ENCODE measurements around the gene CACNG4.

Gene CACNG4

DNA sequence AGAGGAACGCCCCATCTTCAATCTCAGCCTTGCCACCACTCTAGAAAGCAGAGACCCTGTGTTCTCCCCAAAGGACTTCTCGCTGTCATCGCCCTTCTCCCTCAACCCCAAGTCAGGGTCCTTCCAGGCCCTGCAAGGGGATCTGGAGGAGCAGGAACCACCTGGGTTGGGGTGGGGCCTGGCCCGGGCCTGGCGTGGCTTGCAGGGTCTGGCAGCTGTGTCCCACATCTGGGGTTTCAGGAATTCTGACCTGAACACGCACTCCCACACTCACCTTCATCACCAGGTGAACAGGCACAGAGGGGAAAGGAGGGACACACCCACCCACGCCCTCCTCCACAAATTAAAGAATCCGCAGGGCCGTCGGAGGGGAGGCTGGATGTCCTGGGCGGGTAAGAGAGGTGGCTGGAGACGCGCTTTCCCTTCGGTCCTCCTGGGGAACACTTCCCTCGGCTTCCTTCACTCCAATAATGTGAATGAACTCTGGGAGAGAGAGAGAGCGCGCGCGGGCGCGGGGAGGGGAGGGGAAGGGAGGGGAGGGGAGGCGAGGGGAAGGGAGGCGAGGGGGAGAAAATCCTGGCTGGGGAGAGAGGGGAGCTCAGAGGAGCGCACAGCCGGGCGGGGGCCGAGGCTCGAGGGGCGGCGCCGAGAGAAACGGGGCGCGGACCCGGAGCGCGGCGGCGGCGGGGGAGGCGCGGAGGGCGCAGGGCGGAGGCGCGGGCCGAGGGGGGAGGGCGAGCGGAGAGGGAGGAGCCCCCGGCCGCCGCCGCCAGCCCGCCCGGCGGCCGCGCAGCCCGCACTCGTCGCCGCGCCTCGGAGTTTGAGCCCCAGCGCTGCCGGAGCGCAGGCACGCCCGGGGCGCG lies at the start of gene CACNG4:
CACNG4 (plus strand) TSS at position 799 of the 863 bp plus-strand sequence. CDS start 205 bp downstream, outside the sequence.
- peak; percentile 20 for DNase-seq

DNA sequence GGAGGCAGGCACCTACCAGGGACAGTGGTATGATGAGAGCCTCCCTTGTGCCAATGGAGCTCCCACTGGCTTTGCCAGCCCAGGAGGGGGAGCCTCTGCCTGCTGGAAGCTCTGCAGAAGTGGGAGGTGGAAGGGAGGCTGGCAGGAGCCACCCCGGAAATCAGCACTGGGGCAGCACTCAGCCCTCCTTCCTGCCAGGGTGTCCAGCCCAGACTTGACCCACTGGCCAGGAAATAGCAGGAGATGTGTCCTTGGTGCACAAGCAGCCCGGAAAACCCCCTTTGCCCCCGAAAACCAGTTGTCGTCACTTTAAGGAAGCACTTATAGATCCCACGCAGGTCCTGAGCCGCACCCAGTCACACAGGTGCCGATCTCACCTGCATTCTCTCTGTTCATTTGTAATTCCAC lies 49.3 kb upstream of the CACNG4 start:
- DNase-seq, result no peak

DNA sequence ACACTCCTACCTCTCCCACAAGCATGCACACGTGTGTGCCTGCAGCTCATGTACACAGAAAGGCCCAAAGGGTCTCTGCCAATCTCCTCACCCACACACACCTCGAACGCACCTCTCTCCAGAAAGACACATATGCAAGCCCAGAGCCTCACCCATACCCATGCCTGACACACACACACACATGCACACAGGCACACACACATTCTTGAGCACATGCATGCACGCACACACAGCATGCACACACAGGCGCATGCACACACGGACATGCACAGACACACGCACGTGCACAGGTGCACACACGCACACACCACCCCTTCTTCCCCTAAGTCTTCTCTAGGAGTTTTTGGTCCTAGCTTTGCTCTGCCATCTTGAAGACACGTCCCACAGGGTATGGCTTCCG lies 48.7 kb upstream of the CACNG4 start:
- no peak for DNase-seq

DNA sequence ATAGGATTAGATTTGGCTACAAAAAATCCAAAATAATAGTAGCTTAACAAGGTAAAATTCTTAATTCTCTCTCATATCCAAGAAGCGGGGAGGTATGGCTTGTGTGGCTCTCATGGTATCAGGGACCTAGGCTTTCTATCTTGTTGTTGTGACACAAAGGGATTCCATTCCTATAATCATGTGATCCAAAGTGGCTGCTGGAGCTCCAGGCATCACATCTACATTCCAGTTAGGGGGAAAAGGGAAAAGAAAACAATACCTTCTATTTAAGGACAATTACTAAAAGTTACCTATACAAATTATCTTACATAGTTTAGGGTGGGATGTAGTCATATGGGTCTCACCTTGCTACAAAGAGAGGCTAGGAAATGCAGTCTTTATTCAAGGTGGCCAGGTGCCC lies 47.6 kb upstream of the CACNG4 start:
- DNase-seq, result no peak

DNA sequence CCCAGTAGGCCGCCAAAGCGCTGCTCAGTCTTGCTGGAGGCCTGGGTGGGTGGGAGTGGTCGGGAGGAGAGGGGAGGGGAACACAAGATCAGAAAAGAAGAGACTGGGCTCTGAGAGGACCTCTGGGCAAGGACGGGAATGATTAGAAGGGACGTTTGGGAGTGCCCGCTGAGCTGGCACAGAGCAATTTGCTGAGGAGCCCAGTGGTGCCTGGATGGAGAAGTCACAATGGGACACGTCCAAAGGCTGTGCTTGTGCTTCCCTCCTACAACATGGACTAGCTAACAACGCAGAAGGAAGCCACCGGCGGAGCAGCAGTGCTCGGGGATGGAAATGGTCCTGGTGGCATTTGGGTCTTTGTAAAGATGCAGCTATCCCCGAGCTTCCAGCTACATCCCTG lies 45.6 kb upstream of the CACNG4 start:
- no peak for DNase-seq

DNA sequence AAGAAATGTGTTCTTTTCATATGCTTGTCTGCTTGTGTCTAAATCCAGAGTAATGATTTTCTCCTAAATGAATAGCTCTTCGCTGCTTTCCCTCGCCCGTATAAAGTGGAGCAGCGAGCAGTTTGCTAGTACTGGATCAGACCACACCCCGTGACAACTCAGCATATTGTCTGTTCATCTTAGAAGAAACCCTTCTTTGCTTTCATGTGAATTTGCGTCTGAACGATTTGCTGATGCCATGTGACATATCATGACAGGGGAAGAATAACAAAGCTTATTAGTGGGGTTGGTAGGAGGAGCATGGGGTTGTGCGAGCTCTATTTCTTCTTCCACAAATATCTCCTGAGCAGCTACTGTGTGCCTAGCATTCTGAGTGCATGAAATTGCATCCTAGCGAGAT lies 44.1 kb upstream of the CACNG4 start:
- DNase-seq, result no peak

DNA sequence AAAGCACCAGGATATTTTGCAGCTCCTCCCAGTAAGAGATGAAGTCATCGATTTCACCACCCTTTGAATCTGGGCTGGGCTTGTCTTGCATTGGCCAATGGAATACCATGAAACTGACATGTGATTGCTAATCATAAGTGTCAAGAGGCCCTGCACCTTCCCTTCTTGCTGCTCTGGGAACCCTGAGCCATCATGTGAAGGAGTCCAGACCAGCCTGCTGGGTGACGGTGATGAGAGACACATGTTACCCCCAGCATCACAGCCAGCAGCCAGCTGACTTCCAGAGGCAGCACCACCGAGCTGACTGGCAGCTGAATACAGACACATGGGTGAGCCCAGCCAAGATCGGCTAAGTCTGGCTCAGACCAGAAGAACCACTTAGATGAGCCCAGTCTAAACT lies 43.6 kb upstream of the CACNG4 start:
- no peak for DNase-seq

DNA sequence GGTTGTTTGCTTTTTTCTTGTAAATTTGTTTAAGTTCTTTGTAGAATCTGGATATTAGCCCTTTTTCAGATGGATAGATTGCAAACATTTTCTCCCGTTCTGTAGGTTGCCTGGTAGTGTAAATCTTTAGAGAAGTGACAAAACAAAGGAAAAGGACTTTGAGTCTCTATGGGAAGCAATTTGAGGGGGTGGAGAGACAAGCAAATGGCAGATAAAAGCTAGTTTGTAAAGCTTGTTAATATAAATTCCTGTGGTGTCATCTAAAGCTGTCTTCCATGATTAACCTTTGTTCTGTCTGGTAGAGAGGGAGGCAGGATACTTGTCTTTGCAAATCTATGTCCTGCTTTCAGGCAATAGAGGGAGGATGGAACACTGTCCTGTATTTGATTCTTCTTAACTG lies 40.6 kb upstream of the CACNG4 start:
- DNase-seq, result no peak

DNA sequence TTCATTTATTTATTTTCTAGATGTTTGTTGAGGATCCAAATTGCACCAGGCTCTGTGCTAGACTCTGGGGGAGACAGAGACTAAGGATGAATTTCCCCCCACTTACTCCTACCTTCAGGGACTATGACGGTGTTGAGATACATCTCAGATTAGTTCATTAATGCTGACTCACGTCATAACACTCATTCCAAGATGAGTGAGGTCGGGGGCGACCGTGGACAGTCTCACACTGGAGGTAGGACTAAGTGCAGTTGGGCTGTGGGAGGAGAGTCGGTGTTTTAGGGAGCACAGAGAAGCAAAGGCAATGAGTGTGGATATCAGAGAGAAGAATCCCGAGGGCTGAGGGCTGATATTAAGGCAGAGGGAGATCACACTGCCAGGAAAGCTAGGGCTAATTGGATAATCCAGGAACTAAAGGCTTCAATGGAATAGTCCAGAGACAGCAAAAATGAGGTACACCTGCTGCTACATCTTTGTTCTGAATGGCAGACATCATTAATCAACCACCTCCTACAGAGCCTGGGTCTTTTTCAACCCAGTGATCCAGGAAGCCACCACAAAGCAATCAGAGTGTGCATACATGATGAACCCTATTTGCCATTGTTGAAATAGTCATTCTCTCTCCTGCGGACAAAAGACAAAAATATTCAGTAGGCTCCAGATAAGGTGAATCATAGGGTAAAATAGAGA lies 38.6 kb upstream of the CACNG4 start:
- peak; percentile 31 for DNase-seq

DNA sequence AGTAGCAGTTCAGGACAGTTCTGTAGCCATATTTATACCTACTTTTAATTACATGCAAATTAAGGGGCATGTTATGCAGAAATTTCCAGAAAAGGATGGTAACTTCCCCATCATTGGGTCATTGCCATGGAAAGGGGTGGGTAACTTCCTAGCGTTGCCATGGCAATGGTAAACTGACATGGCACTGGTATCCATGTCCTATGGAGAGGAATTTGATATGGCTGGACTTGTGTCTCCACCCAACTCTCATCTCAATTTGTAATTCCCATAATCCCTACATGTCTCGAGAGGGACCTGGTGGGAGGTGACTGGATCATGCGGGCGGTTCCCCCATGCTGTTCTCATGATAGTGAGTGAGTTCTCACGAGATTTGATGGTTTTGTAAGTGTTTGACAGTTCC lies 35.6 kb upstream of the CACNG4 start:
- DNase-seq, result no peak

DNA sequence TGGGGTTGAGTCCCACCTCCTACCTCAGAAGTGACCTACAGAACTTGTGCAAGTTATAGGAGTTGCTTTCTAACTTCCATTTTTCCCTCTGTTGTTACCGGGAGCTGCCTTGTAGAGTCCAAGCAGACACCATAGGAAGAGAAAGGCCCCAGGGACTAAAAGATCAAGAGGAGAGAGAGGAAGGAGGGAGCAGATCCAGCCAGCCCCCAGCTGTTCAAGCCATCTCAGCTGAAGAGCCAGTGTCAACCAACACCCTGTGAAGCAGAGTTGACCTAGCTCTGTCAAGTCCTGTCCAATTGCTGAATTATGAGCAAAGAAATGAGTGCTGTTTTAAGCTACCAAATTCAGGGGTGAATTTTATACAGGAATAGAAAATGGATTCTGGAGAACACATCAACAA lies 34.9 kb upstream of the CACNG4 start:
- no peak for DNase-seq

DNA sequence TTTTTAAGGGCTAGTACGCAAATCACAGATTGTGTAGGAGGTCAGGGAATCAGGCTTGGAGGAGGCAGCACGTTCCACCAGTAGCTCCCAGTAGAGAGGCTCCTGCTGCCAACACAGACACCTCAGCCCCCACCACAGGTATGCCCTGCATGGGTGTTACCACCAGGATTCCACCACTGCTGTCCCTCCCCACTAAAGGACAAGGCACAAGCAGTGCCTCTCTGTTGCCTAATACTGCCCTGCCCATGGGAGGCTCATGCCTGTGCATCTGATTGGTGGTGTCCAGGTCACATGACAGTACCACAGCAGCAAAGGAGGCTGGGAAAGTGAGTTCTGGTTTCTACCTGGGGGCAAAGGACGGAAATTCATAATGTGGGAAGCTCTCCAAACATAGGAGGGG lies 33.6 kb upstream of the CACNG4 start:
- no peak for DNase-seq

DNA sequence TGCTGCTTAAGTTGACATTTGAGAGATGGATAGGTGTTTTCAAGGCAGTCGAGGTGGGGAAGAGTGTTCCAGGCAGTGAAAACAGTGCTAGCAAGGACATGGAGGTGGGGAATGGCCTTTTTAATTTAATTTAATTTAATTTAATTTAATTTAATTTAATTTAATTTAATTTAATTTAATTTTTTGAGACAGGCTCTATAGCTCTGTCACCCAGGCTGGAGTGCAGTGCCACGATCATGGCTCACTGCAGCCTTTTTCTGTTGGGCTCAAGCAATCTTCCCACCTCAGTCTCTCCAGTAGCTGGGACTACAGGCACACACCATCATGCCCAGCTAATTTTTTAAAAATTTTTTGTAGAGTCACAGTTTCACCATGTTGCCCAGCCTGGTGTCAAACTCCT lies 32.2 kb upstream of the CACNG4 start:
- DNase-seq, result no peak

DNA sequence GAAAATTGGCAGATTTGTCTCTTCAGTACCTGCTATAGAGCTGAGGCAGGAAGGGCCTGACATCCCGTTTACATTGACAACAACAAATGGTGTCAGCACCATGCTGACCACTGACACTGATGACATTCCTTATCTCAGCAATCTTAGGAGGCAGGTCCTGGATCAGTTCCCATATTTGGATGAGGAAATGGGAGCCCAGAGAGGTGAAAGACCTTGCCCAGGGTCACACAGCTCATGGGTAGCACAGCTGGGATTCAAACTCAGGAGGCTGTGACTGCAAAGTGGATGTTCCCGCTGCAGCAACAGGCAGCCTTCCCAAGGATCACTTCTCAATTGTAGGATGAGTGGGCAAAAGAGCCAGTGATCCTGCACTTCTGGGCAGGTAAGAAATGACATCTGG lies 30.5 kb upstream of the CACNG4 start:
- no peak for DNase-seq

DNA sequence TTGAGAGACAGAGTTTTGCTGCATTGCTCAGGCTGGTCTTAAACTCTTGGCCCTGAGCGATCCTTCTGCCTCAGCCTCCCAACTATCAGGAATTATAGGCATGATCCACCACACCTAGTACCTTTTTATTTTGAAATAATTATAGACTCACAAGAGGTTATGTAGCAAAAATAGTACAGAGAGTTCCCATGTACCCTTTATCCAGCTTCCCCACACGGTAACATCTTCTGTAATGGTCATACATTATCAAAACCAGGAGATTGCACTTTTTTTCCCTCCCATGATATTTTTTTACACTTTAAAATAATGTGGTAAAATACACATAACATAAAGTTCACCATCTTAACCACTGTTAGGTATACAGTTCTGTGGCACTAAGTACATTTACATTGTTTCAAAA lies 28.8 kb upstream of the CACNG4 start:
- DNase-seq, result no peak

DNA sequence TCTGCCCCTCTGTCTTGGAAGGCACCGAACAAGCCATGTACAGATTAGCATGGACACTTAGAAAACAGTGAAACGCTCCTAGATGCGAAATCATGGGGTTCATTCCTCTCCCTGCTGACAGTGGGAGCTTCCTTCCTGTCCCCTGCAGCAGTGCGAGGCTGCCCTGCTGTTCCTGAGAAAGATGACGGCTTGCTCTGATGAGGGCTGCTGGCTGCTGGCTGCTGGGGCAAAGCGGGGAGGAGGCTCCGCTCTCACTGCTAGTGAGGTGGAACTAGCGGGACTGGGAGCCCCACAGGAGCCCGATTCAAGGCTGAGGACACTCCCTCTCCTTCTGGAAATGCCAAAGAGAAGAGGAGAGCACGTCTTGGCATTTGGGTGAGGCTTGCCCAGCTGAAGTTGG lies 25.9 kb upstream of the CACNG4 start:
- no peak for DNase-seq

DNA sequence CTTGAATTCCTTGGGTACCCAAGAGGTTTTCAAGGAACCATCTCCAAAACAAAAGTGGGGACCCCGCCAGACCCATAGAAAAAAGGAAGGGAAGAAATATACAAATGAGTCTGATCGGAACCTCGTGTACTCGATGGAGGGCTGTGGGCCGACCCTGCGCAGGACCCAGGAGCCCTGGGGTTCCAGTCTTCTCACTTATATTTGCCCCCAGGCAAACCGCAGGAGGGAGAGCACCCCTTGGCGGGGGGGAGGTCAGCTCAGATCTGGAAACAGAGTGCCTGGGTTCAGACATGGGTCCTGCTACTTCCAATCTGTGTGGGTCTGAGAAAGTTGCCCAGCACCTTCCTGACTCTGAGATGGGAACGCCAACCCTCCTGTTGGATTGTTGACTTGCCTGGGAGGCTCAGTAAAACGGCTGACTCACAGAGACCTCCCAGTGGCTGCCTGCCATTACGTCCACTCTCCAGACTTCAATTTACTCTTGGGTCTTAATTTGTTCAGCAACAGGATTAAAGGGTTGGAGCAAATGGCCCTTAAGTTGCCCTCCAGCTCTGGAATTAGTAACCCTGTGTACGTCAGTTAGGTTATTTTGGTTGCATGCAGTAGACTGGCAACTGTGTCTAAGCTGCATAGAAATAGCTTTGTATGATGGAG lies 24.9 kb upstream of the CACNG4 start:
- no peak for DNase-seq

DNA sequence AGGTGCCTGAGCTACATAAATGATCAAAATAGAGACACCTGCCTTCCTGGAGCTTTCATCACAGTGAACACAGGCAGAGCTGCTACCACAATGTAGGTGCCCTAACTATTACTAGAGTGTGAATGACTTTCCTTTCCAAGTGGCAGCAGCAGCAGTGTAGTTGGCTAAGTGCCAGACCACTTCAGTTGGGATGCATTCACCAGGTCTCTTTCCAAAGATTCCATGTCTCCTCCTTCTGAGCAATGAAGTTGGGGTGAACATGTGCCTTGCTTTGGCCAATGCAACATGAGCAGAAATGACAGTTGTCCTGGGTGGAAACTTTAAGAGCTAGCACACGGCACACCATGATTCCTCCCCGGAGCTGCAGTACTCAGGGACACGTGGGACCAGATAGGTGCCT lies 23.3 kb upstream of the CACNG4 start:
- DNase-seq, result no peak

DNA sequence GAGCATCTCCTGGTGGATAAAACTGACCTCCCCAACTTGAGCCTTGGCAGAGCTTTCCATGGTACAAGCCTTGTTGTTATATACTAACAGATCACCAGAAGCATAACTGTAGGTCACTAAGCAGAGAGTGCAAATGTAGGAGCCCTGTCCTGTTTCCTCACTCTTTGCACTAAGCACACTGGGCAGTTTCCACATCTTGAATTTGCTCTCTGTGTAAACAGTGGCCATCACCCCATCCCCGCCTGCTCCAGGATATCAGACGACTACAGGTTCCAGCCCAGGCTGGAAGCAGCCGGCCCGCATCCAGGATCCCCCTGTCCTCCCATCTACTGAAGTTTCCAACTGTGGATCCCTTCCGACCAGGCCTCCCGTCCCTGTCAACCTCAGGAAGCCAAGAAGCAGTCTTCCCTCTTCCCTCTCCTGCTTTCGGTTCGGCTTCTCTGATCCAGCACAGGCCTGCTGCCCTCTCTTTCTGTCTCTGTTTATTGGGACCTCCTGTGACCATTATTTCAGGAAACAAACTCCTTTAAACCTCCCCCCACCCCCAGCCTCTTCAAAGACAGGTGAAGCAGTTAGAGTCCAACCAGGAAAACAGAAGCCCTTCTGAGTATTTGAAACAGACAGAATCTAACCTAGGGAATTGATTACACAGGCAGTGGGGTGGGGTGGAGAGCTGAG lies 22.6 kb upstream of the CACNG4 start:
- no peak for DNase-seq

DNA sequence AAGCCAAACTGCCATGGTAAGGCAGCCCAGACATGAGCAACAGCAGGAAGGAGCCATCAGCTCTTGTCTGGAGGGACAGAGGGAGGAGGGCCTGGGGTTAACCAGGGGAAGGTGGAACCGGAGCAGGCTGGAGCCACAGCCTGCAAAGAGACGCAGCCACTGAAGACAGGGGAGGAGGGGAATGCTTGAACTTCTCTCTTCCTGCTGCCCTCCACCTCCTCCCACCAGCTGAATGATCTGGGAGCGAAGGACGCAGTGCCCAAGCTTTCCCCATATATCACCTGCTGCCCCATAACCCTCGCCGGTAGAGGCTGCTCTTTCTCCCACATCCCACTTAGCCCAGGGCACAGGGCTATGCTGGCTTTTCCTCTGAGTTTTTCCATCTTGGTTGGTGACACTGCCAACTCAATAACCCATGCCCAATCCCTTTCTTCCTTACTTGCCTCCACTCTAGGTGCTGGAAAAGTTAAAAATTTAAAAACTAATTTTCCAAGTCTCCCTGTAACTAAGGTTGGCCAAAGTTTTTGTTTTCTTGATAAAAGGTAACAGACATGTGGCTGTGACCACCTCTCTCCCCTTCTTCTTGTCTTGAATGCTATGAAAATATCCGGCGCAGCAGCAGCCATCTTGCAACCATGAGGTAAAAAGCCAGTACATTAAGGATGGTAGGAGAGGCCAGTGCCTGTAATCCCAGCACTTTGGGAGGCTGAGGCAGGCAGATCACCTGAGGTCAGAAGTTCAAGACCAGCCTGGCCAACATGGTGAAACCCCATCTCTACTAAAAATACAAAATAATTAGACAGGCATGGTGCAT lies 21.8 kb upstream of the CACNG4 start:
- DNase-seq, result no peak

DNA sequence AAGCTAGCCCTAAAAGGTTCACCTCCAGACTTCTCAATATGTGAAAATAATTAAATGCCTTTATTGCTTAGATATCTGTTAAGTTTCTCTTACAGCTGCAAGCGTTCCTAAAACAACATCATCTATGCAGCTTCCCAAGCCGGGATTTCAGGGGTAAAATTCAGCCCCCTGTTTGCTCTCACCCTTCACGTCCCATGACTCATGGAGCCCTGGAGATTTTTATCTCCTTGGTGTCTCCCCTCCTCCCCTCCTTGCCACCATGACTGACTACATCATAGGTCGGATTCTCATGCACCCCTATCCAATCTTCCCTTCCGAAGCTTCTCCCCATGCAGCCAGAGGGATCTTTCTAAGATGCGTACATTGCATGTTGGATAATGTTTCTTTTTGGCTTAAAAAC lies 21.0 kb upstream of the CACNG4 start:
- no peak for DNase-seq

DNA sequence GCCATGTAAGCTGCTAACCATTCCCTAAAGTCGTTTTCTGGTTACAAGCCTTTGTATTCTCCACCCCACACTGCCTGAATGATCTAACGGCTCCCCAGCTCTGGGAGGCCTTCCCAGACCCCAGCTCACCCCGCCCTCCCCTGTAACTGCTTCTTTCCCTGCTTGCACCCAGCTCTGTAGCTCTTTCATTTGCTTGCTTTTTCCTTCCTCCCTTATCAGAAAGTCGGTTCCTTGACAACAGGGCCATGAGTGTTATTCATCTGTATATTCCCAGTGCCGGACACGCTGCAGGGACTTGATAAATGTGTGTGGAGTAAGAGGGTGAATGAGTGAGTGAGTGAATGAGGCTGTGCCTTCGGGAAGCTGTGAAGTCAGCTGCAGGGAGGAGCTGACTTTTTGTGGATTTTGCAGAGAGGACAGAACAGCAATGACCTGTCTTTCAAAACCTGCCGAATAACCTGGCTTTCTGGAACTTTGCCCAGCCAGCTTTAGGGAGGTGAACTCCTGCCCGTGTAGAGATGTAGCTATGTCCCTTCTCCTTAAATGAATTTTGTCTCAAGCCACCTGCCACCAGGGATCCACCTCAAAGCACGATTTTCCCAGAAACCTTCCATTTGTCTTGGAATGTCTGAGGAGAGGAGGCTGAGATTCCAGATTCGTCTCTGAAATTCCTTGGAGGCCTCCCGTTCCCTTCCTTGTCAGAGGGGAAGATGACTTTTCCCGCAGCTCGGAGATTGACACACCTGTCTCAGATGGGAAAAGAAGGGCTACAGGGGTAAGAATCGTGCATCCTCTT lies 20.0 kb upstream of the CACNG4 start:
- no peak for DNase-seq

Data from NCI-H748 treated with DMSO at 0.1 percent for 48 hours (cell line).